Skeletal muscle cell (primary cell): ENCODE results near the gene CSNK1A1L.
A peak's percentile ranks its signal among the peaks of the same experiment; 100 is the strongest.
"Not testable (repeated sequence)": the region's sequence is repeated elsewhere in the genome, so short reads cannot be mapped to it uniquely, and the experiment has no call there.

ENCODE experiments used
- DNase-seq: peaks from one replicate; pipeline ENCODE4 v3.0.0-alpha.2; 2010; ENCODE audit warnings: low read depth
- H3K4me3 ChIP-seq: 2 replicates; pipeline ENCODE4 v1.5.1; 2011; ENCODE audit warnings: low read depth, mild to moderate bottlenecking, control low read depth, low read length, moderate library complexity

Gene CSNK1A1L

DNA sequence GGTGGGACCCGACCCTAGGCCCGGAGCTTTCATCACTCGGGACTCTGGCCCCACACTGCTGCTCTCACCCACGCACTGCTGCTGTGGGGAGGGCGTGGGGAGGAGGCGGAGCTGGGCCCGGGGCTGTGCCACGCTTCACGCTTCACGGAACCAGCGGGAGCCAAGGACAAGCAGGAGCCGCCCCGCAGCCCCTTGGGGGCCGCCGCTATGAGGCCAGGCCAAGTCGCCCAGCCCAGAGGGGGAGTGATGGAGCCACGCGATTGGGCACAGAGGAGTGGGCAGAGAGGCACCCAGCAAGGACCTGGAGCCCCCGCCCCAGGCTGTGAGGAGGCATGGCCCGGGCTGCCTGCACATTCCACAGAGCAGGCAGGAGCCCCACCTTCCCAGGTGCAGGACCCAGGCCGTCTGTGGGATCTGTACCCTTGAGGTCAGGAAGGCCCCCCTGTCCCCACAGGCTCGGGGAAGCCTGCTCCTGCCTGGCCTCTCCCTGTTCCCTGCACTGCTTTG, 35.8 kb downstream of the CSNK1A1L start:
- no peak for DNase-seq
- H3K4me3 ChIP-seq: no peak overlapping the region

DNA sequence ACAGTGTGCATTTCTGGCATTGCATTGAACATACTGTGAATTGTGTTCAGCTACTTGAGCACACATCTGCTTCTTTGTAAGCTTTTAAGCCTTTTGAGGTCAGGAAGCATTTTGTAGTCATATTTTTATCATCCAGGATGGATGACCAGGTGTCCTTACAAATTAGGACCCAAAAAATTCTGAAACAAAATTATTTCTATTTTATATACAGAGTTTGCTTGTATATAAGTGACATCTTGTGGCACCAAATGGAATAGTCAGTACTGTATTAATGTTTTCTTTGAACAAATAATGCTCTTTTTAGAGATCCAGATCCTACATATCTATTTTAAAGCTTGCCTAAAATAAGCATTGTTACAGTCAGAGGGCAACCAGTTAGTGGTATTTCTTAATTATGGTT, 36.5 kb downstream of the CSNK1A1L start:
- H3K4me3 ChIP-seq: no peak overlapping the region
- no peak for DNase-seq

DNA sequence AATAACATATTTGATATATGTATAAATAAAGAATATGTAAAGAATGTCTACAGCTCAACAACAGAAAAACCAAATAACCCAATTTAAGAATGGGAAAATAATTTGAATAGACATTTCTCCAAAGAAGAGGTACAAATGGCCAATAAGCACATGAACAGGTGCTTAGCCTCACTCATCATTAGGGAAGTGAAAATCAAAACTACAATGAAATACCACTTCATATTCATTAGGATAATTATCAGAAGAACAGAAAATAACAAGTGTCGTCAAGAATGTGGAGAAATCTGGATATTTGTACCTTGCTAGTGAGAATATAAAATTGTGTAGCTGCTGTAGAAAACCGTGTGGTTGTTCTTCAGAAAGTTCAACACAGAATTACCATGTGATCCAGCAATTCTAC, 37.6 kb downstream of the CSNK1A1L start:
- no peak overlapping the region for H3K4me3 ChIP-seq
- DNase-seq: no peak

- DNase-seq: no peak
- H3K4me3 ChIP-seq: no peak overlapping the region
Measured at GRCh38 chr13:37065890-37066526, 39.5 kb downstream of the CSNK1A1L start.

DNA sequence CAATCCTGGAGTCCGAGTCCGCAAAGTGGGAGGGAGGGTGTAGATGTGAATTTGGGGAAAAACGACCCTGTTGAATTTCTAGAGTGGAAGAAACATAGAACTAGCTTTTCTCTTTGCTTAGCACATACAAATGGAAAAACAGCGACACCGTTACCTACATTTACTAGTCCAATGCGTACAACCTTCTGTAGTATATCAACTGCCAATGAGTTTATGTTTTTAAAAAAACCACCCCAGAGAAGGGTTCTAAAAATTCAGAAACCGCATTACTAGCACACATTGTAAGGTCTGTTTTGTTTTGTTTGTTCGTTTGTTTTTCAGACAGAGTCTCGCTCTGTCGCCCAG, 45.6 kb downstream of the CSNK1A1L start:
- DNase-seq: no peak
- peak overlapping the region; percentile 87 for H3K4me3 ChIP-seq

DNA sequence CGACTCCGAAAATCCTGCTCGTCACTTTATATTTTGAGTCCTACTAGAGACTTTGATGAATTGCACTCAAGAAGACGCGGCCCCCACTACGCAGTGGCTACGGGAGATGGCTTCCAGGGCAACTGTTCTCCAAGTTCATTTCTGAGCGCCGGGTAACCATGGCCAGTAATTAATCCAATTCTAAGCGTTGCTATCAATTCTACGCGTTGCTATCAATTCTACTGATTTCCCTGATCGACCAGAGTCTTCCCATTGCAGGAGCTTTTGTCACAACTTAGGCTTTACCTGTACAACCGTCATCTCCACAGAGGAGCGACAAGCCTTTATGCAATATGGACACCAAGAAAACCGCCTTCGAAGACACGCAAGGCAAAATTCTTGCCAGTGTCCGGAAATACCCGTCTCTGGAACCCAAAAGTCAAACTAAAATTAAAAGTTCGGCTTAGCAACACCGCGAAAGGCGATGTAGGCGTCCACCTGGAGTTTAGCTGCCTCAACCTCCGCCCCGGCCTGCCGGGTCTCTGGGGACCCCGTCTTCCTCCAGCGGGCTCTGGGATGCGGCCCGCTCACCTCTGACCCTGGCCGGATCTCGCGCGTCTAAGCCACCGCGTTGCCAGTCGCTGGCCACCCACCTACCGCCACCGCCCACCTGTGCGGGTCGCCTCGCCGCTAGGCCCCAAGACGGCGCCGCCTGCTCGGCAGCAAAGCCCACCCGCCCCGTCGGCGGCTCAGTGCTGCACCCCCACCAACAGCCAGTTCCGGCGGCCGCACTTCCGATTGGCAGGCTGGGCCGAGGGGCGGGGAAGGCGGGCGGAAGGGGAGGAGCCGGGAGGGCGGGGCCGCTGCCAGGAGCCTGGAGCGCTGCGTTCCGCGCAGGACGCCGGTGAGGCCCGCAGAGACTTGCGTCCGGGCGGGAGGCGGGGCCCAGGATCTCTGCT, 46.3 kb downstream of the CSNK1A1L start, which contains the start of gene SUPT20H:
Gene SUPT20H (minus strand): TSS at position 779 of the 938 bp plus-strand sequence. CDS start 8,198 bp downstream, outside the sequence.
- H3K4me3 ChIP-seq: peak within 1 kb of the TSS; percentile 87
- peak; percentile 70 for DNase-seq

DNA sequence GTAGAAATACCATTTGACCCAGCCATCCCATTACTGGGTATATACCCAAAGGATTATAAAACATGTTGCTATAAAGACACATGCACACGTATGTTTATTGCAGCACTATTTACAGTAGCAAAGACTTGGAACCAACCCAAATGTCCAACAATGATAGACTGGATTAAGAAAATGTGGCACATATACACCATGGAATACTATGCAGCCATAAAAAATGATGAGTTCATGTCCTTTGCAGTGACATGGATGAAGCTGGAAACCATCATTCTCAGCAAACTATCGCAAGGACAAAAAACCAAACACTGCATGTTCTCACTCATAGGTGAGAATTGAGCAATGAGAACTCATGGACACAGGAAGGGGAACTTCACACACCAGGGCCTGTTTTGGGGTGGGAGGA, 49.2 kb downstream of the CSNK1A1L start:
- not testable (repeated sequence) for H3K4me3 ChIP-seq, DNase-seq
